Adrenal gland (tissue), 12 donors: Measurements from ENCODE around the gene ANAPC15. TPM values are rescaled to one million over a fixed set of nuclear protein-coding genes. Genes with fewer than 3 reads are reported as not detected.

ENCODE experiments used
- DNase-seq, 7 donors: peaks; one replicate each; pipeline ENCODE4 v3.0.0-alpha.2; 2019 to 2020
- H3K27ac ChIP-seq, 5 donors: fragments of 200-600 bp; sonication (generic) in 4 of 5; 1 replicate in 3 of 5; 2 replicates in 2 of 5; pipeline versions ENCODE4 v1.5.1 to v1.8.0; 2016 to 2020; ENCODE audit warnings: mild to moderate bottlenecking in 1 of 5
- H3K27me3 ChIP-seq: fragments of 200-600 bp; 2 replicates; pipeline ENCODE4 v1.8.0; 2021
- H3K36me3 ChIP-seq, 2 donors: fragments of 200-600 bp; replicated peaks in 1 of 2; 1 replicate in 1 of 2; 2 replicates in 1 of 2; pipeline versions ENCODE4 v1.5.1 to v1.8.0; 2018 to 2022
- H3K4me1 ChIP-seq, 2 donors: fragments of 200-600 bp; replicated peaks in 1 of 2; 1 replicate in 1 of 2; 2 replicates in 1 of 2; pipeline versions ENCODE4 v1.5.1 to v1.8.0; 2018 to 2021
- H3K4me3 ChIP-seq, 4 donors: fragments of 200-600 bp; sonication (generic) in 3 of 4; one replicate each; pipeline ENCODE4 v1.5.1; 2016 to 2018
- H3K9me3 ChIP-seq, 3 donors: fragments of 200-600 bp; sonication (generic) in 1 of 3; replicated peaks in 1 of 3; 1 replicate in 2 of 3; 2 replicates in 1 of 3; pipeline versions ENCODE4 v1.5.1 to v1.8.0; 2016 to 2021
- POLR2A ChIP-seq, 2 donors: fragments of 450-650 bp; IDR thresholded peaks; one replicate each; pipeline ENCODE4 v1.6.1; 2017; ENCODE audit warnings: antibody characterized with exemption in 2 of 2, mild to moderate bottlenecking in 2 of 2, moderate library complexity in 1 of 2
- WGBS, 4 donors: extraction: QIAGEN DNeasy Blood & Tissue Kit in 2 of 4; methylation state at CpG; one replicate each; pipeline versions ENCODE4 v1.1.5 to v1.1.7; 2013 to 2017; 5-methylcytosine and 5-hydroxymethylcytosine counted together
- intact Hi-C, 2 donors: fragments of 100-400 bp; cut with DNase I; formaldehyde crosslinking; loops; one replicate each; pipeline versions ENCODE4 v1.14.1 to v1.15.0; 2022 to 2023
- polyA plus RNA-seq, 3 donors: library from polyadenylated mRNA; stranded (reverse); fragments of 200-250 nt in 2 of 3; fragments of 350-450 nt in 1 of 3; fragmentation: Illumina TruSeq in 1 of 3; extraction: RNeasy Lipid Tissue Mini Kit (QIAGEN cat#74804) in 1 of 3; gene quantifications; one replicate each; pipeline ENCODE4 v1.2.3, GENCODE V29; 2013 to 2014
- total RNA-seq, 9 donors: library from RNA; depleted of rRNA in 4 of 9; stranded (reverse); fragments of >200 nt in 4 of 9; fragments of 120-200 nt in 1 of 9; fragmentation: NEBNext Ultra II Directional in 1 of 9; extraction: Animal tissue kit (Norgen Biotek cat#: 25700) in 1 of 9; gene quantifications; one replicate each; pipeline versions ENCODE4 v1.1.0 to v1.2.4, GENCODE V29; 2013 to 2023
- TF ChIP-seq, protein P1 (sequence below), 6 experiments: fragments of 450-650 bp in 4 of 6; fragments of 200-600 bp in 2 of 6; sonication (generic) in 1 of 6; IDR thresholded peaks; 1 replicate in 5 of 6; 2 replicates in 1 of 6; pipeline versions ENCODE4 v1.5.1 to v1.8.0; 2016 to 2021; ENCODE audit warnings: antibody characterized with exemption in 6 of 6, mild to moderate bottlenecking in 2 of 6, moderate library complexity in 1 of 6
- donor health status: healthy with polysubstance abuse.
- donor health status: Bipolar disorder and iron deficiency.
- donor health status: DM: yes; HTN: yes; CAD: no.
- donor health status: DM: no; HTN: no; CAD: no.
- donor health status: DM: no; HTN: no; CAD: no.
- donor health status: DM: yes; HTN: yes; CAD: no.

ANAPC15 gene
- total and polyA plus RNA-seq, 12 donors = 15.3 to 80.0 (median 34.9) TPM

- 71 to 80% (median 77%) methylated on average over 6 of the region's 6 CpGs for WGBS, 4 donors
- Histone ChIP-seq H3K4me3 (no peak overlapping the region), H3K9me3 (no peaks in the 10 kb centered on the region), H3K4me1 (peaks cover 7 to 9% of the 10 kb centered on the region in 2 donors), H3K36me3 (no peaks in the 10 kb centered on the region), H3K27ac (peak overlapping the region in 2 of 5 donors; percentile 14 to 34), H3K27me3 (no peaks in the 10 kb centered on the region)
- intact Hi-C loops = no loop called here
- TF ChIP-seq, protein P1, sequence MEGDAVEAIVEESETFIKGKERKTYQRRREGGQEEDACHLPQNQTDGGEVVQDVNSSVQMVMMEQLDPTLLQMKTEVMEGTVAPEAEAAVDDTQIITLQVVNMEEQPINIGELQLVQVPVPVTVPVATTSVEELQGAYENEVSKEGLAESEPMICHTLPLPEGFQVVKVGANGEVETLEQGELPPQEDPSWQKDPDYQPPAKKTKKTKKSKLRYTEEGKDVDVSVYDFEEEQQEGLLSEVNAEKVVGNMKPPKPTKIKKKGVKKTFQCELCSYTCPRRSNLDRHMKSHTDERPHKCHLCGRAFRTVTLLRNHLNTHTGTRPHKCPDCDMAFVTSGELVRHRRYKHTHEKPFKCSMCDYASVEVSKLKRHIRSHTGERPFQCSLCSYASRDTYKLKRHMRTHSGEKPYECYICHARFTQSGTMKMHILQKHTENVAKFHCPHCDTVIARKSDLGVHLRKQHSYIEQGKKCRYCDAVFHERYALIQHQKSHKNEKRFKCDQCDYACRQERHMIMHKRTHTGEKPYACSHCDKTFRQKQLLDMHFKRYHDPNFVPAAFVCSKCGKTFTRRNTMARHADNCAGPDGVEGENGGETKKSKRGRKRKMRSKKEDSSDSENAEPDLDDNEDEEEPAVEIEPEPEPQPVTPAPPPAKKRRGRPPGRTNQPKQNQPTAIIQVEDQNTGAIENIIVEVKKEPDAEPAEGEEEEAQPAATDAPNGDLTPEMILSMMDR (IDR thresholded peaks at IDR 0.05) = no peak
- no peak for TF ChIP-seq POLR2A (IDR thresholded peaks at IDR 0.05)
- DNase-seq = peak in 1 of 7 donors; percentile 24
Measured at GRCh38 chr11:72119198-72119597, 6.7 kb upstream of the ANAPC15 start.

- DNase-seq = peak in 1 of 7 donors; percentile 25
- WGBS, 4 donors = 88 to 97% (median 95%) methylated on average over 6 of the region's 6 CpGs
- TF ChIP-seq, protein P1 (IDR thresholded peaks at IDR 0.05) = no peak
- TF ChIP-seq POLR2A (IDR thresholded peaks at IDR 0.05) = no peak
- intact Hi-C loops = no loop called here
- Histone ChIP-seq H3K4me3 (no peak overlapping the region), H3K36me3 (no peaks in the 10 kb centered on the region), H3K9me3 (no peaks in the 10 kb centered on the region), H3K27me3 (no peaks in the 10 kb centered on the region), H3K4me1 (peaks cover 15 to 18% of the 10 kb centered on the region in 2 donors), H3K27ac (no peak overlapping the region)
Measured at GRCh38 chr11:72116019-72116755, 3.7 kb upstream of the ANAPC15 start.

- no peaks in the 10 kb centered on the region for H3K27me3 ChIP-seq
- TF ChIP-seq POLR2A (IDR thresholded peaks at IDR 0.05) = no peak
- 86 to 100% (median 97%) methylated on average over 1 of the region's 1 CpG for WGBS, 4 donors
- peak in 1 of 7 donors; percentile 18 for DNase-seq
- H3K4me3 ChIP-seq = no peak overlapping the region
- H3K36me3 ChIP-seq = no peaks in the 10 kb centered on the region
- H3K4me1 ChIP-seq = peaks cover 15 to 18% of the 10 kb centered on the region in 2 donors
- H3K9me3 ChIP-seq = no peaks in the 10 kb centered on the region
- intact Hi-C loops = no loop called here
- no peak overlapping the region for H3K27ac ChIP-seq
Measured at GRCh38 chr11:72114570-72114969, 2.1 kb upstream of the ANAPC15 start.

DNA sequence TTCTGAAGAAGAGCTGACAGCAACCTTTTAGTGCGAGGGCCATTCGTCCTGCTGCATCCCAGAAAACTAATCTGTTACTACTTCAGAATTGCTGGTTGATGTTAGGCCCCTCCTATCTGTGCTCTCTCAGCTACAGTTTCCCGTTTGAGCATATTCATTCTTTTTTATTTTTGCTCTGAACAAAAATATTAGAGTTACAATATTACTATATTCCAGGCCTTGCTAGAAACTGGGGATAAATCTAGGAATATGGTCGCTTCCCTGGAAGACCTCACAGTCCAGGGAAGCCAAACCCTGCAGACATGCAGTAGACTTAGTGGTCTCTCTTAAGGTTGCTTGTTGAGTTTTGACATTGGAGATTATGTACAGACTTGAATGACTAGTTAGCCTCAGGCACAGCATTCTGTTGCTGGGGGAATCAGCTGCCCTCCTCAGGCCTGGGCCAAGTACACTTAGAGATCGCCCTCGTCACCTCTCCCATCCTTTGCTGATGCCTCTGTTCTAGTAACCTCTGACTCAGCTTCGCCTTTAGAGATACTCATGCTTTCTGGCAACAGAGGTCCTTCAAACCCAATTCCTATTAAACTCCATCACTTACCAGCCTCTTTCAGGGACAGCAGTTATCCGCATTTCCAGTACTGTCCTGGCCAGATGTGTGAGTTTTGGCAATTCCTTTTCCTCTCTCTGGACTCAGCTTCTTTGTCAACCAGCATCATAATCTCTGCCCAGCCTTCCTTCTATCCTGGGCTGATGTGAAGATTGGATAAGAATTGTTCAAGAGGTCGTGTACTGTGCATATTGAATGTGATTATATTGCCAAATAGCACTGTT is 698 bp upstream of the ANAPC15 start:
- Histone ChIP-seq H3K4me1 (peaks cover 13 to 15% of the 10 kb centered on the region in 2 donors), H3K27ac (peak overlapping the region; percentile 88 to 97 (median 95)), H3K27me3 (no peaks in the 10 kb centered on the region), H3K9me3 (no peaks in the 10 kb centered on the region), H3K4me3 (peak overlapping the region in 2 of 4 donors; percentile 65 to 67), H3K36me3 (no peaks in the 10 kb centered on the region)
- 54 to 63% (median 60%) methylated on average over 9 of the region's 9 CpGs for WGBS, 4 donors
- intact Hi-C loops = no loop called here
- peak in 1 of 7 donors; percentile 54 for DNase-seq
- TF ChIP-seq POLR2A (IDR thresholded peaks at IDR 0.05) = no peak
